ENCODE measurements around the gene ITGA6.

Gene ITGA6

DNA sequence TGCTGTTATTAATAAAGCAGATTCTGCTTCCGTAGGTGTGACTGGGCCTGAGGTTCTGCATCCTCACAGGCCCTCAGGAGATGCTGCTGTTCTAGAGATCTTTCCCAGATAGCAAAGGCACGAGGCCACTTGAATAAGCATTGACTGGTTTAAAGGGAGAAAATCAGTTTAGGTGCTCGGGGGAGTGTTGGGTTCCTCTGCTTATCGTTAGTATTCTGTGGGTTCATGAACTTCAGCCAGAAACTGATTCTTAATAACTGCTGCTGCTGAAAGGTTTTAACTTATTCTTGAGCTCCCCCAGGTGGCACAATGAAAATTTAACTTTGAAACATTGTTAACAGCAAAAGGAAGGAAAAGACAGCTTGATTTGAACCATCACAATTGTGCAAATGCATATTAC, 56.9 kb downstream of the ITGA6 start:
- TF ChIP-seq, protein P1, sequence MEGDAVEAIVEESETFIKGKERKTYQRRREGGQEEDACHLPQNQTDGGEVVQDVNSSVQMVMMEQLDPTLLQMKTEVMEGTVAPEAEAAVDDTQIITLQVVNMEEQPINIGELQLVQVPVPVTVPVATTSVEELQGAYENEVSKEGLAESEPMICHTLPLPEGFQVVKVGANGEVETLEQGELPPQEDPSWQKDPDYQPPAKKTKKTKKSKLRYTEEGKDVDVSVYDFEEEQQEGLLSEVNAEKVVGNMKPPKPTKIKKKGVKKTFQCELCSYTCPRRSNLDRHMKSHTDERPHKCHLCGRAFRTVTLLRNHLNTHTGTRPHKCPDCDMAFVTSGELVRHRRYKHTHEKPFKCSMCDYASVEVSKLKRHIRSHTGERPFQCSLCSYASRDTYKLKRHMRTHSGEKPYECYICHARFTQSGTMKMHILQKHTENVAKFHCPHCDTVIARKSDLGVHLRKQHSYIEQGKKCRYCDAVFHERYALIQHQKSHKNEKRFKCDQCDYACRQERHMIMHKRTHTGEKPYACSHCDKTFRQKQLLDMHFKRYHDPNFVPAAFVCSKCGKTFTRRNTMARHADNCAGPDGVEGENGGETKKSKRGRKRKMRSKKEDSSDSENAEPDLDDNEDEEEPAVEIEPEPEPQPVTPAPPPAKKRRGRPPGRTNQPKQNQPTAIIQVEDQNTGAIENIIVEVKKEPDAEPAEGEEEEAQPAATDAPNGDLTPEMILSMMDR (IDR thresholded peaks at IDR 0.05; ENCODE audit: insufficient read depth, low read depth, low read length, missing control alignments), result peak; percentile 24
- no peak overlapping the region for H3K4me3 ChIP-seq (ENCODE audit: low read length)
- DNase-seq (ENCODE audit: low read depth), result no peak

DNA sequence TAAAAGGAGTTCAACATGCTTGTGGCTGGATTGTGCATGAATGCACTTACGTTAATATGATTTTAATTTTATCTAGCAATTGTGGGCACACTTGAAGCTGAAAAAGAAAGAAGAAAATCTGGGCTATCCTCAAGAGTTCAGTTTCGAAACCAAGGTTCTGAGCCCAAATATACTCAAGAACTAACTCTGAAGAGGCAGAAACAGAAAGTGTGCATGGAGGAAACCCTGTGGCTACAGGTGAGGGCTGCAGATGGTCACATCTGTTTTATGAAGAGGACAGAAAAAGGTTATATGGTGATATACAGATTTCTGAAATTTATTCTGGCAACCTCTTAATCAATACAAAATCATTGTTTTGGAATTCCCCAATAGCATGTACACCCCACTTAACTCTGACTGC, 57.3 kb downstream of the ITGA6 start:
- no peak overlapping the region for H3K4me3 ChIP-seq (ENCODE audit: low read length)
- DNase-seq (ENCODE audit: low read depth), result no peak
- TF ChIP-seq, protein P1 (IDR thresholded peaks at IDR 0.05; ENCODE audit: insufficient read depth, low read depth, low read length, missing control alignments), result no peak

DNA sequence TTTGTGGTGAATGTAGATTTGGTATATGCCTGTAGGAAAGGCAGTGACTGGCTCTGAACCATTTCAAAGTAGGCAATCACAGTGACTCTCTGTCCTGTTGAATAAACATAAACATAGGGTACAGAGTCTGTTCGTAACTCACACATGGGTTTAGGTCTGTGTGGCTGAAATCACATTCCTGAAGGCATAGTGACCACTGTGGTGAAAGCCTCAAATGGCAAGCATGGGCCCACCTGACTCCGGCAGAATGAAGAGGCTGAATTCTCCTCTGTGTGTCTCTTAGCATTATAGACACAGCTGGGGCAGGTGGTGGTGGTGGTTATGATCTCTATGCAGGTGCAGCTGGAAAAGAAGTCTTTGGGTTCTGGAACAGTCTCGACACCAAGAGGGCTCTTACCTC, 61.2 kb downstream of the ITGA6 start:
- TF ChIP-seq, protein P1 (IDR thresholded peaks at IDR 0.05; ENCODE audit: insufficient read depth, low read depth, low read length, missing control alignments), result no peak
- no peak overlapping the region for H3K4me3 ChIP-seq (ENCODE audit: low read length)
- DNase-seq (ENCODE audit: low read depth), result no peak

DNA sequence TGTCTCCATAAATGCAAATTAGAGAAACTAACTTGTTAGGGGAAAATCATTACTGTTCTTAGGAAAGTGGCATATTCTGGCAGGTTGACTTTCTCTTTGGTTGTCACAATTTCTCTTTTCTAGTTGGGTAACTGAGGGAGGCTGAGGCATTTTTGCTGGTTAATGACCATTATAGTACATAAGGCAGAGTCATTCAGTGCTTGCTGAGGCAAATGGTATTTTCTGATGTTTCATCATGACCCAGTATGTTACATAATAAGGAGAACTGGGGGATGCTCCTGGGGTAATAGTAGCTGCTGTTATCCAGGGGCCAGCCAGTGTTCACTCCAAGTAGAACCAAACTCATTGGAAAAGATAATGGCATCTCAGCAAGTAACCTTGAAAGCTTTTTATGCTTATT, 62.3 kb downstream of the ITGA6 start:
- DNase-seq (ENCODE audit: low read depth), result no peak

DNA sequence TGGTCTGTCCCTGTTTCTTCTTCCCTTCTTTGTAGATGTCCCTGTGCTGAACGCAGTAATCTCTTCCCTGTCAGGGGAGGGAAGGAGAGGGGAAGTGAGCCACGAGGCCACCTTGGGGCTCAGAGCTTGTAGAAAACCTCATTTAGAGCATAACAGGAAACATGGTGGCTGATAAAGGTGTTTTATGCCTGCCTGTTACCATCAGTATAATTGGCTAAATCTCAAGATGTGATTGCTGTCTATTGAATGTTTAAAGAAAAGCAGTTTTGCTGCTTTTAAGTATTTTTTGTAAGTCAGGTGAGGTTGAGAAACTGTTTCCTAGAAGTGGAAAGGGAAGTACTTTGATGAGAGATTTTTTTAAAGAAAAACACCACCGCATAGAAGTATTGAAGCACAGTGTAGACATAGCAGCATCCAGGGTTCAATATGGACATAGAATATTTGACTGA, 68.8 kb downstream of the ITGA6 start:
- TF ChIP-seq, protein P1 (IDR thresholded peaks at IDR 0.05; ENCODE audit: insufficient read depth, low read depth, low read length, missing control alignments), result no peak
- H3K4me3 ChIP-seq (ENCODE audit: low read length), result no peak overlapping the region
- DNase-seq (ENCODE audit: low read depth), result no peak

More for the DNA sequence above, 62.3 kb downstream of the ITGA6 start:
- TF ChIP-seq, protein P1 (IDR thresholded peaks at IDR 0.05; ENCODE audit: insufficient read depth, low read depth, low read length, missing control alignments), result no peak
- no peak overlapping the region for H3K4me3 ChIP-seq (ENCODE audit: low read length)

DNA sequence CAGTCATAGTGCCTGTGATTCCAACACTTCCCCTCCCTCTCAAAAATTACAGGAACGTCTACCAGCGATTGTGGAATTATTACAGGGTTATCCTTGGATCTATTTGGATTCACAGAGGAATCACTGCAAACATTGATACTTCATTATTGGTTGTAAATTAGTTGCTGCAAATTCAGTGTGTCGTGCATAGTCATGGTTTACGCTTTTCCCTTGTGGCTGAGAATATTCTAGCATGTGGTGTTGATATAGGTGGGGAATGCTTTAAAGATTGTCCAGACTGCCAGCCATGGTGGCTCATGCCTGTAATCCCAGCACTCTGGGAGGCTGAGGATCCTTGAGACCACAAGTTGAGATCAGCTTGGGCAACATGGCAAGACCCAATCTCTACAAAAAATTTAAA, 79.8 kb downstream of the ITGA6 start:
- H3K4me3 ChIP-seq (ENCODE audit: low read length), result no peak overlapping the region
- TF ChIP-seq, protein P1 (IDR thresholded peaks at IDR 0.05; ENCODE audit: insufficient read depth, low read depth, low read length, missing control alignments), result no peak
- DNase-seq (ENCODE audit: low read depth), result no peak

DNA sequence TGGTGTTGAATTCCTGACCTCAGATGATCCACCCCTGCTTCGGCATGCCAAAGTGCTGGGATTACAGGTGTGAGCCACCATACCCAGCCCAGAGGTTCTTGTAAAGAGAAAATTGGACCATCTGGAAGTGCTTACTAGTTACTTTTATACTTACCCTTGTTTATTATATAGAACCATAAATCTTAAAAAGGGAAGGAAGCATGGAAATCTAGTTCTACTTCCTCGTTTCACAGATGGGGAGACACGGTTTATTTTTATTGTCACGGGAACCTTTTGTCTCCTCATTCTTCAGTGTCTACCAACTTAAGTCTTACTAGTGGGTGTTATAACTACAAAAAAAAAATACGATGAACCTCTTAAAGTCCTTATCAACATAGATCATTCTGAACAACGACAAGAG, 82.7 kb downstream of the ITGA6 start:
- TF ChIP-seq, protein P1 (IDR thresholded peaks at IDR 0.05; ENCODE audit: insufficient read depth, low read depth, low read length, missing control alignments), result no peak
- DNase-seq (ENCODE audit: low read depth), result no peak
- H3K4me3 ChIP-seq (ENCODE audit: low read length), result no peak overlapping the region
